ENCODE measurements around the gene INSIG1.

Gene INSIG1

DNA sequence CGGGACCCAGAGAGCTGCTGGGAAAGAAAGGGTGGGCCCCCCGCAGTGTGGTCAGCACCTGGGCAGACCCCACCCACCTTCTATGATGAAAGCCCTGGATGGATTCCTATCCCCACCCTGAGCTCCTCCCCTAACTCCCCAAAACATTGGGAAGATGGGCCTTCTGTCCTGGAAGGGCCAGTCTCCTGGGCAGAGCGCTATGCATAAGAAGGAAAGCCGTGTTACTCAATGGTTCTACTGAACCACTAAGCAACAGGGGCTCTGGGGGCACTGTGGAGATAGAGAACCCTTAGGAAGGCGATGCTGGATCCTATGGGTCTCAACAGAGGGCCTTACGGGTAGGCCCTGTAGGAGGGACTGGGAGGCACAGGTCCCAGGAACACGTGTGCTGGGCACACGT is 30.7 kb upstream of the INSIG1 start:
- no peak for DNase-seq

DNA sequence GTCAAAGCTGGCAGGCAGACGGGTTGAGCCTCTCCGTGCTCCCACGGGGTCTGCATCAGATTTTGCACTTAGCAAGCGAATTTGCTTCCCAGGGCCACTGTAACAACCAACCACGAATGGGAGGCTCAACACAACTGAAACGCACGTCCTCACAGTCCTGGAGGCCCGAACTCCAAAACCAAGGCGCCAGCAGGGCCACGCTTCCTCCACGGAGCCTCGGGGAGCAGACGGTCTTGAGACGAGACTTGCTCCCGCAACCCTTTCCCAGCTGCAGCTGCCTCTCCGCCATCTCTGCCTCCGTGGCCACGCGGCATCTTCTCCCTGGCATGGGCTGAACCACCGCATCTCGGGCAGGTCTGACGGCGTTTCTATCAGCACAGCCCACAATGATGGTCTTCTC is 30.2 kb upstream of the INSIG1 start:
- DNase-seq: no peak

DNA sequence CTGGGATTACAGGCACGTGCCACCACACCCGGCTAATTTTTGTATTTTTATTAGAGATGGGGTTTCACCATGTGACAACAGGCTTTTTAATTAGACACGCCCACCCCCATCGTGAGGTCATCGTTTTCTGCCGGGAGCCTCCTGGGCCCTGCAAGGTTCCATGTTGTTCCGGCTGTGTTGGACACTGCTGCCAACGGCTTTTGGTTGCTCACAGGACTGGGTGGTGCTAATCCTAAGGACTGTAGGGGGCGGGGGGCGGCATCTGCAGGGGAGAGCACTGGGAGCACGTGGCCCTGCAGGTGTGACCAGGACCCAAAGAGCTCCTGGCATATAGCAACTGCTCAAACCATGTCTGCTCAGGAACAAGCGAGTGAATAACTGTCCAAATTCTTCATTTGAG is 29.5 kb upstream of the INSIG1 start:
- no peak for DNase-seq

DNA sequence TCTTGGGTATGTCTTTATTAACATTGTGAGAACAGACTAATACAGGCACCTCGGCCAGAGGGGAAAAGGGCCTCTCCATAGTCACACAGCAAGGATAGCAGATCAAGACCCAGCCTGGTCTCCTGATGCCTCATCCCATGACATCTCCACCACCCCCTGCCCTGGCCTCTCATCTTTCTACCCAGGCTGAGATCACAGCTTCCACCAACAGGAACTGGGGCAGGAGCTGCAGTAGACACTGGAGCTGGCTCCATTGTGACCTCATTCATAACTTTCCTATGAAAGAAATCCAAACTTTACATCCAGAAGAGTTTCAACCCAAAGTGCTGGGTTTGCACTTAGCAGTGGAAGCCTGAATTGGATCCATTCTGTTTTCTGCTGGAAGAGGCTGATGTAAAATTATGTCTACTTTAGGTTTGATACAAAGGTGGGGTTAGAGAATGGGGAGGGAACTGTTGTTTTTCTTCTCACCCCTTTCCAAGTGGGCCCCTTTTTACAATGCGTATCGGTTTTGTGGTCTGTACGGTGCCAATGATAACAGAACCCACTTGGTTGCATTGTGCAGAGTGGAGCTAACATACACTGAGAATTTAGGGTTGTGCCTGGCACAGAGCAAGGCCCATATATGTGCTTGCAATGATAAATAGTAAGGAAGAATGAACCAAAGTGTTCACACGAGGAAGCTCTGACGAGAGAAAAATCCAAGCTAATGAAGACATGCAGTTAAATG is 28.6 kb upstream of the INSIG1 start:
- no peak for DNase-seq

DNA sequence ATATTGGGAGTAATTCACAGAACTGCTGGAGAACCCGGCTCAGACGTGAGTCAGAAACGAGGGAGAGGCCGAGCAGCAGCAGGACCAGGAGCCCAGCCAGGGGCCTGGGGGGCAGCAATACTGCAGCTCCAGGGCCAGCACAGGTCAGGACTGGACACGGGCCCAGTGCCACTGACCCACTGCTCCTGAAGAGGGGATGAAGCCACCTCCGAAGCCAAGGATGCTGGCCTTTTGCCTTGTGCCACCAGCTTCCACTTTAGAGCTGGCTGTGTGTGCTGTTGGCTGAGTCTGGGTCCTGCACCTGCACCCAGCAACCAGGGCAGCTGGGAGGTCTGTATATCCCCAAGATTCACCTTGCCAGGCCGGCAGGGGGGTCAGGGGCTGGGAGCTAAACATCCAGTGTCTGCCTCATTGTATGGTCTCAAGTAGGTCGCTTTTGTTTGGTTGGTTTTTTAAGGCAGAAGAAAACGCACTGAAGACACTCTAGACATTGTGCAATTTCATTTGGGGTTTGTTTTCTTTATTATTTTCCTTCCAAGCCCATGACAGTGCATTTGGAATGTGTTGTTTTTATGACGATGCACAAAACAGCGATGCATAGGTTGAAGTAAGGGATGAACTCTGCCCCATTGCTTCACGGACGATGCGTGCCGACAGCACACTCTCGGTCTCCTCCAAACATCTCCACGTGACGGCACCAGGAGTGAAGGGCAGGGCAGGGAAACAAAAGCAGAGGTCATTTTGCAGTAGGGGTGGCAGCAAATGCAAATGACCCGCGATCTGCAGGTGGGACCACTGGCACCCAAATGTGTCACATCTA is 27.7 kb upstream of the INSIG1 start:
- DNase-seq: no peak

DNA sequence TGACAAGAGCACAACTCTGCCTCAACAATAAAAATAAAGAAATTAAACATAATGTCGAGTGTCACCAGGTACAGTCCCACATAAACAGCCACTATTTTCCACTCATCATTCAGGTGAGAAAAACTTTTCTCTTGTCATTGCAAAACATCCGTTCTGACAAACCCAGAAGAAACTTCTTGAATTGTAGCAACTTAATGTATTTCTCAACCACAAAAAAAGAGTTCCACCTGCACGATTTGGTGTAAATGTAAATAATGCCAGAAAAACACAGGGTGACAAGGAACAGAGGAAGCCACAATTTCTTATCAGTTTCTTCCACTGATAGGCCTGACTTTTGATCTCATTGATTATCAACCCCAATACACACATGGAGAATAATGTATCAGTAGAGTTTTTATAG is 26.8 kb upstream of the INSIG1 start:
- no peak for DNase-seq

DNA sequence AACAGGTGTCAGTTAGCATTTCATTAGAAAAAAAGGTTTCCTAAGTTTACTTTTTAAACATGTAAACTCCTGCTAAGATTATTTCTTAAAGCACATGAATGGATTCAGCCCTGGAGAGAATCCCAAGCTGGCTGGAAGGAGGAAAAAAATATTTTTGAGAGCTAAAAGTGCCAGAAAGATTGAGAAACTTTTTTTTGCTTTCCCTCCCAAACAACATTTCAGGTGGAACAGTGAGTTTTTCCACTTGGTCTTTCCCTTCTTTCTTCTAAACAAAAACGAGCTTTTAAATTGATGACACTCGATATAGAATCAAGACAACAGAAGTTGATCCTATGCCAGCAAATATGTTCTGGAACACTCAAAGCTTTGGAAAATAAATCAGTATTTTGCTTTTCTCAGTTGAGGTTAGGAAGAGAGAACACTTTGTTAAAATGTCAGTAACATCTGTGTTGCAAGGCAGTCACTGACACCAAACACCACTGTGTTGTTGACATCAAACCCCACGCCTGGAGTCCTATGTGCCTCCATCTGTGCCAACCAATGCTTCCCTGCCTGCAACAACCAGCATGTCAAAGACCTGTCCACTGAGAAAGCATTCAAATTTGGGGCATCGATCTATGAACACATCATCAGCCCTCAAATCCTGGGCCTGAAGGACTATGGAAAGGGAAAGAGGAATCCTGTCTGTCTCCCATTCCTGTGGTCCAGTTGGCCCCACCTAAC is 22.9 kb upstream of the INSIG1 start:
- no peak for DNase-seq

DNA sequence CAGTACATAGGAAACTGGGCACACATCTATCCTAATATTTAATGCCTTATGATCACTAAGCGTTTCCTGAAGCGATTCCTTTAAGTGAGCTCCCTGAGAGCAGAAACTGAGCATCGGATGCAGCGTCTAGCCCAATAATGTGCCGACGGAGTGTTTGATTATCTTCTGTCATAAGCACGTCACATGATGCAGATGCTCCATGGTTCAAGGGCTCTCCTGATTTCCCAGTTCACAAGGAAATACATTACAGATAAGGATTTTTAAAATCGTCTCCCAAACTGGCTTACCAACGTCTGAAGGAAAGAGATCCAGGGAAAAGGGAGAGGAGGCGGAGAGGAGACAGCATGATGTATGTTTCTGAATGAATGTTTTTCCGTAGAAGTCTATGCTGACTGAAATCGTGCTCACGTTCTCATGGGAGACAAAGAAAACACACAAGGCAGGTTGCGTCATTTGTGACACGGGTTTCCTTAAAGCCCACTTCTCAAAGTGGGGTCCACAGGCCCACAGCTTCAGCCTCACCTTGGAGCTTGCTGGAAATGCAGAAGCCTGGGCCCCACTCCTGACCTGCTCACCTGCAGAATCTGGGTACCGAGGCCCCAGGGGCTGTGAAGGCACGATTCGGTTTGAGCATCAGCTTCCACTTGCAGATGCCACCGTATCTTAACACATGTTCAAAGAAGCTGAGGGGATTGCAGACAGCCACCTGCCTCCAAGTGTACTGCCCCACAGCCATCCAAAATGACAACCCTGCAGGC is 21.5 kb upstream of the INSIG1 start:
- no peak for DNase-seq

DNA sequence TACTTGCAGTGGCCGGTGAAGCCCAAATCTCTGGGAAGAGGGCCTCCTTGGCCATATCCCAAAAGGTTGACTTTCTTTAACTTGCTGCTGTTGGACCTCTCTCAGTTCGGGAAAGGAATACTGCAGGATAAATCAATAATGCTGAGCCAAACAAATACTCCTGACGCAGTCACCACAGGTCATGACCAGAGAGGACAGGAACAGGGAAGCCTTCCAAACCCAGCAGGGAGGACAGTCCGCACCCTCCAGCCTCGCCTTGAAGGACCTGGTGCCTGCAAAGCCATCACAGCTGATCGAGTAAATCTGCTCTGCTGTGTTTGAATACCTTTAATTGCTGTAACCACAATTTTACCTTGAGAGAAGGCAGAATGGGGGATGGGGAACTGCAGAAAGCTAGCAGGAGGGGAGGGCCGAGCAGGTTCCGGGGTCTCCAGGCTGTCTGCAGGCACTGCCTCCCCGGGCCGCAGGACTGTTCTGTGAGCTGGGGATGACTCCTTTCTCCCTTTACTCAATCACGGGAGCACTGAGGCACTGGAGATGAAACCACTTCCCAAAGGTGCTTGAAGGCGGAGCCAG is 20.8 kb upstream of the INSIG1 start:
- no peak for DNase-seq

DNA sequence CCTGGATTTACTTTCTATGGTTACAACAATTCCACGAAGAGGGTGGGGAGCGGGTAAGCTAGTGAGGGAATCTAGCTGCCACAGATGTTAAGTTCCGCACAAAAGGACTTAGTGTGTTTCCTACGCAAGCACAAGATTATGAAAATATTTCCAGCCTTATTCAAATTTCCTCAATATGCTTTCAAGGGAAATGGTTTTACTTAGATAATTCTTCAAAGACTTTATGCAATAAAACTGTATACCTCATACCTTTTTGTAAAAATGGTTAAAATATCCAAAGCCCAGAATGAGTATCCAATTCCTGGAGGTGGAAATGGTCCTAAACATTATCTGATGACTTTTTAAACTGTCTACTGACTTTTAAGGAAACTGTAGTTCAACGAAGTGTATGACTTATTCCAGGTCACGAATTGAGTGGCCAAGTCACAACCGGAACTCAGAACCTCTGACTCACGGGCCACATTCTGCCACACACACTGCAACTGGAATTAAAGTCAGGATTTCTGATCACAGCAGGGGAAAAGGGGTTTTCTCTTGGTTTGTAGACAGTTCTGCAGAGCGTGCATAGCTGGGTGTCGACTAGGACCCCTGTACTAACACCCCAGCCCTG is 20.2 kb upstream of the INSIG1 start:
- no peak for DNase-seq

DNA sequence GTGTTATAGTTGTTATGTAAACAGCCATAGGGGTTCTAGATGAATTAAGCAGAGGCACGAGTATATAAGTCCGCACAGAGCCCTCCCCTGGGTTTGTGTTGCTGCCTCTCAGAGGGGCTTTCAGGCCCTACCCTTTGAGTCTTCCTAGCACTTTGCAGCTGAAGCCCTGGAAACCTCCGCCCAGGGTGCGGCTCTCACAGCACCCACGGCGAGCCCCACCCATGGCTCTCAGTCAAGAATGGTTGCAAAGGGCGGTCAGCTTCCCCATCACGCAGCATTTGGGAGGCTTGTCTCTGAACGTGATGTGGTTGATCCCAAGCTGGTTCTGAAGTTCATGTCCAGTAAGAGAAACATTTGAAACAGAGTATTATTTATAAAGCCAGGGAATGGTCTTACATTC is 18.8 kb upstream of the INSIG1 start:
- no peak for DNase-seq

DNA sequence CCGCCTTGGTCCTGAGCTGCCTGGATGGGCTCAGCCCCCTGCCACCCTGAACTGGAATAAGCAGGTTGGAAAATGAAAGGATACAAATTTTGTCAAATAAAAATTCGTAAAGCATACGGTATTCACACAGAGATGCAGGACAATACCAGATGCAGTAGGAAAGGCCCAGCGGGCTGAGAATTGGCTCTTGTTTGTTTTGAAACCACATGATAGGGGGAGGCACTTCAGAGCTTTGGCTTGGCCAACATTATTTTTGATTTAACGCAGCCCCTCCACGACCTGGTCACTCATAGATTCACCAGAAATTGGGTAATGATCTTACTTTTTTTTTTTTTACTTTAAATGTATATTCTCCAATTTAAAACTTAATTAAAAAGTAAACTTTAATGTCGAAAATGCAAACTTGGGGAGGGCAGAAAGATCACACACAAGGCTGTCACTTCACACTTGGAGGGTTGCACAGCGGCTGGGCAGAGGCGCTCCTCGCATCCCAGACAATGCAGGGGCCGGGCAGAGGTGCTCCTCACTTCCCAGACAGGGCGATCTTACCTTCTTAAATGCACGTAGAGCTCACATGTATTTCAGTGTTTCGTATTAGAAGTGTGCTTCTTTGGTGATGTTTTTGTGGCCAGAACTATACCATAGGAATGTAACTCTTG is 17.8 kb upstream of the INSIG1 start:
- no peak for DNase-seq

DNA sequence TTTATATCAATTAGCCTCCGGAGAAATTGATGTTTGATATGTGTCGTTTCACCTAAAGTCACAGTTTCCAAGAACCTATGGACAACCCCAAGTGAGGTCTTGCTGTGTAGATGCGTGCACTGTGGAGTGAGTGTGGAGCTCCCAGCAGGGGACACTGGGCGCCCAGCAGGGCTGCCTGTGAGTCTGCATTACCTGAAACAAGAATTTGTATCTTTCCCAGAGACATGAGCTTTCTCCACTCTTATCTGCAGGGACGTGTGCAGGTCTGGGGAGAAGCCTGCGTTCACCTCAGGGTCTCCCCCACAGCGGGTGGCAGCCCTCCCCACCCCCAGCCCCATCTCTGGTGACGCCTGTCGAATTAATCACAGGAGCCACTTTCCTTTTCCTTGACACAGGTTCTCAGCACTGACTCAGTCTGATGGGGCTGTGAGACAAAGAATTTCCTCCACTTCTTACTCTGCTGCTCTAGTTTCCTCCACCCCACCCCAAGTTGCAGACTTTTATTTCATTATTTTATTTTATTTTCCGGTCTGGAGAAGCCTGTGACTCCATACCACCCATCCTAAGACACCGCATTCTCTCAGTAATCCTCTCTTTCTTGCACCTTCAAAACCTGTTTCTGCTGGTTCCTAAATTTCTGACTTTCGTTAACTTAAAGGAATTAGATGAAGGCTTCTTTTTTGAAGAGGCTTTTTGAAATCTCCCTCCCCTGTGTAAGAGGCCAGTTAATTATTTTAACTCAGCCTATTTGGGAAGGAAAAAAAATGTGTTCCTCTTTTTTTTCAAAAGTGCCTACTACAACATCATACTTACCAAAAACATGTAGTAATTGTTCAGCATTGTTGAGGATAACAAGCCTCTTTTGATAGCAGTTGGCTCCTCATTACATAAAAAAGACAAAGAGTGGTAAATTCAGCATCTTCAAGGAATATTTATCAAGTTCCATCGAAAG is 17.0 kb upstream of the INSIG1 start:
- DNase-seq: no peak

DNA sequence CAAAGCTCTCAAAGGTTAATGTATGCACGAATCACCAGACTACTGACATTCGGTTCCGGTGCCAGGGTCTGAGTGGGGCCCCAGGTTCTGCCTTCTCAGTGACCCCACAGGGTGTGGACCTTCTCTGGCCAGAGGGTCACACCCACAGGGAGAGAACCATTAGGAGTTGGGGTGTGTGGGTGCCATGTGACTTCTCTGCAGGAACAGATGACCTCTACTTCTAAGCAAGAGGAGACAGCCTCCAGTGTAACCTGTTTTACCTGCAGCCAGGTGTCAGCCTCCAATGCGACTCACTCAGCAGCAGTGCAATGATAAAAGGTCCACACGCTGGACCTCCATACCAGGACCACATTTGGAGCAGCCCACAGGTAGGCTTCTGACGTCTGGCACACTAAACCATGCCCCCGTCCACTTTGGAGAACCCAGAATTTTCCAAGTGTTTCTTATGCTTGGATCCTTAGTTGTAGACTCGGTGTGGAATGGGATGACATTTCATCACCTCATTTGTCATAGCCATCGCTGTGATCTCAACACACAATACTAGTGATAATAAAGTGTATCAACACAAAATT is 16.2 kb upstream of the INSIG1 start:
- no peak for DNase-seq

DNA sequence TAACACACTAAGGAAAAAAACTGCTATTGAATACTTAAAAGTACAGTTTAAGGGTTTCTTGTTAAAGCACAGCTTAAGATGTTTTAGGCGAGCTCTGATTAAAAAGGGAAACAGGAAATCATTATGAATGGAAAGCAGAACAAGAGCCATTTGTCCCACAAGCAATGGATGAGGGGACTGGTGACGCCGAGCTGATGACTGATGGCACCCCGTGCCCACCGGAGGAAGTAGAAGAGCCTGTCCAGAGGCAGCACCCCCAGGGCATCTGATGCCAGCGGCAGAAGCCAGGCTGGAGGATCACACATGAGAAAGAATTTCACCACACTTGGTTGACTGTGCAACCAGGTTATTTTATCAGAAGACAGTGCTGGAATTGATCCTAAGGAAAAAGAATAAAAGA is 15.0 kb upstream of the INSIG1 start:
- DNase-seq: no peak

DNA sequence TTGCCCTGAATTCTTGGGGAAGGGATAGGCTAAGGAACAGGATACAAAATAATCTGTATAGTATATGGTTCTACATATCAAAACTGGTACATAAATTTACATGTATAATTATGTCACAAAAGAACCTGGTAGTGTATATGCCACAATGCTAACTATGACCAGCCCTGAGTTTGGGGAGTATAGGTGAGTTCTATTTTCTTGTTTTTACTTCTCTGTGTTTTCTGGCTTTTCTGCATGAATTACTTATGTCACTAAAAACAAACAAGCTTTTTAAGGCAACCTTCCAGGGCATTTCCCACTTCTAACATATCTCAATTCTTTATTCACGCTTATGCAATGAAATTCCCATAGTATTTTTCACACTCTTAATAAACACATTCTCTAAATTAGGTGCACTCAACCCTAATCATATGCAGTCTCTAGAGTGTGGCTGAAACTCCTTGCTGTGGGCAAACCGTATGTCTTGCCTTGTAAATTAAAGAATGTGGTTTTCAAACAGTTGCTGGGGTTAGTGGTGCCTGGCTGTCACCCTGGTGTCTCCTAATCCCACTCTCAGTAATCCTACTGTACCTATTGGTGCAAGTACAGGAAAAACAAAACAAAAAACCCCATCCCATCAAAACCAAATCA is 14.0 kb upstream of the INSIG1 start:
- DNase-seq: no peak

DNA sequence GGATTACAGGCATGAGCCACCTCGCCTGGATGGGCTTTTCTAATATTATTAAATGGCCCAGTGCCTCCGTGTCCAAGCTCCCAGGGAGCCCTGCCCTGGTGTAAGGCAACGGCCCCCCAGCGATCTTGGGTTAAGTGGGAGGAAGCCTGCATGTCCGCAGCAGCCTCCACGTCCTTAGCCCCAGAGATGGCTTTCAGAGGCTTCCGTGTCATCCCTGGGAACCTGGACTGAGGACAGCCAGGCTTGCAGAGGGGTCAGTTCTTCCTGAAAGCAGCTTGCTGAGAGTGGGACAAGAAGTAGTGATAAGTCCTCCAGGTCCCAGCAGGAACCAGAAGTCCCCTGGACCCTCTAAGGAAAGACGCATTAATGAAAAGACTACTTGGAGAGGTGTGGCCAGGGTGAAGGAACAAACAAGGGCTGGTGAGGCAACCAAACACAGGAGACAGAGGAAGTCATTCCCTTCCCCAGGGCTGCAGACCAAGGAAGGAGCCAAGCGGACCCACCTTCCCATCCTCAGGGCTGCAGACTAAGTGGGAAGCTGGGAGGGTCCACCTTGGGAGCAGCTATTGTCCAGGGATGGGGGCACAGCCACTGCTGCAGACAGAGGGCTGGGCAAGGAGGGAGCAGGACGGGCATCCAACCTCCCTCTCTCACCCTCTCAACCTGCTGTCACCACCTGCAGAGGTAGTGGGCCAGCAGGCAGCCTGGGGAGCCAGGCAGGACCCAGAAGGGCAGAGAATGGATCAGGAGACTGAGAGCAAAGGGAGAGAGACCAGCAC is 13.0 kb upstream of the INSIG1 start:
- DNase-seq: no peak

DNA sequence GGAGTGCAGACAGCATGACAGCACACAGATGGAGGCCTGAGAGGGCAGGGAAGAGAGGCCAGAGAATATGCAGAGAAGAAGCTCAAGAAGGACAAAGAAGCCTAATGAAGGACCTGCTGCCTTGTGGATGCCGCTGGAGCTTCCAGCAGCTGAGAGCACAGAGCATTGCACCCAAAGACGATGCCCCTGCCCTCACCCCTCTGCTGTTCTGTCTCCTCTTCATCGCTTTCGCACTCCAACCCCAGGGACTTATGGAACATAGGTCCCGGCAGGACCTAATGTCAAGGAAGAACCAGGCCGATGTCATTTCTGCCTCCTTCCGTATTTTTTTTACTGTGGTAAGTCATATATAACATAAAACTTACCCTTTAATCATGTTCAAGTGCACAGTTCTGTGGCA is 12.3 kb upstream of the INSIG1 start:
- DNase-seq: no peak

DNA sequence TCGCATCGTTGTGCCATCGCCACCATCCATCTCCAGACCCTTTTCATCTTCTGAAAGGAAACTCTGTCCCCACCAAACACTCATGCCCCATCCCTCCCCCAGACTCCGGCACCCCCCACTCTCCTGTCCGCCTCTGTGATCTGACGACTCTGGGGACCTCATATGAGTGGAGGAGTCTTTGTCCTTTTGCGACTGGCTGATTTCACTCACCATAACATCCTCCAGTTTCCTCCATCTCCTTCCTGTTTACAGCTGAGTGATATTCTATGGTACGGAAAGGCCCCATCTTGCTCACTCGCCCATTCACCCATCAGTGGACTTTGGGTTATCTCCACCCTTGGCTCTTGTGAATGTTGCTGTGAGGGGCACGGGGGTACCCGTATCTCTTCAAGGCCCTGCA is 11.8 kb upstream of the INSIG1 start:
- DNase-seq: no peak

All from T1000 (cell line).